GM21526 (cell line): ENCODE data around the gene MYG1.
"Not testable (repeated sequence)": the region's sequence is repeated elsewhere in the genome, so short reads cannot be mapped to it uniquely, and the experiment has no call there.

Experiments used
- ATAC-seq: cut with Tn5 transposase; IDR thresholded peaks from one replicate; pipeline ENCODE4 v1.9.1; 2021; ENCODE audit warnings: moderate library complexity; ENCODE audit not compliant: unreplicated experiment, low FRiP score

Gene MYG1

GRCh38 chr12:53279888-53280498, 19.5 kb upstream of the MYG1 start:
- no peak for ATAC-seq

GRCh38 chr12:53286448-53286847, 13.0 kb upstream of the MYG1 start:
- ATAC-seq: no peak

- no peak for ATAC-seq
Measured at GRCh38 chr12:53287741-53288216, 11.7 kb upstream of the MYG1 start.

- ATAC-seq: no peak
Measured at GRCh38 chr12:53288322-53288721, 11.2 kb upstream of the MYG1 start.

GRCh38 chr12:53289891-53290290, 9.6 kb upstream of the MYG1 start:
- no peak for ATAC-seq

- no peak for ATAC-seq
Measured at GRCh38 chr12:53290661-53291060, 8.8 kb upstream of the MYG1 start.

GRCh38 chr12:53292426-53292825, 7.1 kb upstream of the MYG1 start:
- ATAC-seq: no peak

GRCh38 chr12:53295070-53295890, 4.2 kb upstream of the MYG1 start, which contains the start of gene PFDN5:
Gene PFDN5, plus strand, starts transcription at chr12:53295542. Its CDS starts 26 bp downstream, at chr12:53295568.
- ATAC-seq: peak; percentile 74

GRCh38 chr12:53295891-53296219, 3.6 kb upstream of the MYG1 start:
- no peak for ATAC-seq

- not testable (repeated sequence) for ATAC-seq
Measured at GRCh38 chr12:53297106-53297505, 2.4 kb upstream of the MYG1 start.

- no peak for ATAC-seq
Measured at GRCh38 chr12:53298164-53298563, 1.3 kb upstream of the MYG1 start.

GRCh38 chr12:53299101-53299453, 418 bp upstream of the MYG1 start:
- no peak for ATAC-seq

- ATAC-seq: no peak
Measured at GRCh38 chr12:53300187-53300586, 692 bp downstream of the MYG1 start.

GRCh38 chr12:53302903-53303302, 3.4 kb downstream of the MYG1 start:
- ATAC-seq: no peak

GRCh38 chr12:53306826-53307225, 7.3 kb downstream of the MYG1 start:
- no peak for ATAC-seq

GRCh38 chr12:53308276-53308675, 8.8 kb downstream of the MYG1 start:
- ATAC-seq: no peak

GRCh38 chr12:53313996-53314395, 14.5 kb downstream of the MYG1 start:
- no peak for ATAC-seq

GRCh38 chr12:53320352-53321195, 21.1 kb downstream of the MYG1 start:
- ATAC-seq: no peak

GRCh38 chr12:53324113-53324778, 24.8 kb downstream of the MYG1 start:
- no peak for ATAC-seq

- ATAC-seq: peak; percentile 53
Measured at GRCh38 chr12:53324779-53325510, 25.4 kb downstream of the MYG1 start.
